GM18873 (cell line): ENCODE data around the gene CYP19A1.

Experiments
- ATAC-seq: cut with Tn5 transposase; IDR thresholded peaks from one replicate; pipeline ENCODE4 v1.9.1; 2021; ENCODE audit warnings: mild to moderate bottlenecking, moderate library complexity, moderate number of reproducible peaks; ENCODE audit not compliant: unreplicated experiment, low FRiP score

The CYP19A1 gene

GRCh38 chr15:51226576-51227210, 111.7 kb downstream of the CYP19A1 start:
- no peak for ATAC-seq

GRCh38 chr15:51224428-51224827, 114.0 kb downstream of the CYP19A1 start:
- ATAC-seq: no peak

- ATAC-seq: no peak
These were observed 114.6 kb downstream of the CYP19A1 start for GRCh38 chr15:51223771-51224229.

DNA sequence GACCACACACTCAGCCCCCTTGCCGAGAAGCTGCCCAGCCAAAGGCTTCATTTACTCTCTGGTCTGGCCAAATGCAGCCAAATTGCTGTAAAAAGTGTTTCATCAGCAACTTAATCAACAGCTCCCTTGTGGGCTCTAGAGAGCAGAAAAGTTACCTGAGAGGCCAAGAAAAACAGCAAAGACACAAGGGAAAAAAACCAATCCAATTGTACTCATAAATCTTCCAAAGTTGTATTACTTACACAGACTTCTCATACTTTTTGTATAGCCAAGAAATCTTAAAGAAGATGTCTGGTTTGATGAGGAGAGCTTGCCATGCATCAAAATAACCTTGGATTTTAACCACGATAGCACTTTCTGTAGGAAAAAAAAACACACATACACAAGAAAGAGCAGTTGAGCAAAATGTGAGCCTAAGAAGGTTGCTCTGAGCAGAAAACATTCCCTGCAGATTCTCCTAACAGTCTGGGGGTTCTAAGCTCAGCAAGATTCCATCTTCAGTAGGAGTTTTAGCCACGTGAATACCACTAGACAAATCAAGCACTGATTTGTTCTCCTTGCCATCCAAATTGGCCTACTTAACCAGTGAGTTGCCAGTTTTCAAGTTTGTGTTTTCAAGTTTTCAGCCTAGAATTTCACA, 120.0 kb downstream of the CYP19A1 start:
- no peak for ATAC-seq

DNA sequence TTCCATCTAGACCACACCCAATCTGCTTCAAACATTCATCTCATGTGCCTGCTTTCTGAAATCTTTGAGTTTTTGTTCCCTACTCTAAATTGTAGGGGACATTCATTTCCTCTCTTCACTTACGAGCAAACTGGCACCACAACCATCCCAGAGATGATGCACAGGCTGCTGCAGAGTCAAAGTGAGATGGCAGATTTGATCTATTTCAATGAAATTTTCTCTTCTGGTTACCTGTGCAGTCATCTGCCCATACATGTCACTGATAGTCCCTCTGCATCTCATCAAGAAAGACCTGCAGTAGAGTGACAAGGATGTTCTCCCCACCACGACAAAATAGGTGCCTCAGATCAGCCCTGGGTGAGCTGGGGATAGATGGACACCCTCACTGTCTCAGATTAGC, 125.5 kb downstream of the CYP19A1 start:
- ATAC-seq: no peak

GRCh38 chr15:51212239-51212638, 126.2 kb downstream of the CYP19A1 start:
- no peak for ATAC-seq

DNA sequence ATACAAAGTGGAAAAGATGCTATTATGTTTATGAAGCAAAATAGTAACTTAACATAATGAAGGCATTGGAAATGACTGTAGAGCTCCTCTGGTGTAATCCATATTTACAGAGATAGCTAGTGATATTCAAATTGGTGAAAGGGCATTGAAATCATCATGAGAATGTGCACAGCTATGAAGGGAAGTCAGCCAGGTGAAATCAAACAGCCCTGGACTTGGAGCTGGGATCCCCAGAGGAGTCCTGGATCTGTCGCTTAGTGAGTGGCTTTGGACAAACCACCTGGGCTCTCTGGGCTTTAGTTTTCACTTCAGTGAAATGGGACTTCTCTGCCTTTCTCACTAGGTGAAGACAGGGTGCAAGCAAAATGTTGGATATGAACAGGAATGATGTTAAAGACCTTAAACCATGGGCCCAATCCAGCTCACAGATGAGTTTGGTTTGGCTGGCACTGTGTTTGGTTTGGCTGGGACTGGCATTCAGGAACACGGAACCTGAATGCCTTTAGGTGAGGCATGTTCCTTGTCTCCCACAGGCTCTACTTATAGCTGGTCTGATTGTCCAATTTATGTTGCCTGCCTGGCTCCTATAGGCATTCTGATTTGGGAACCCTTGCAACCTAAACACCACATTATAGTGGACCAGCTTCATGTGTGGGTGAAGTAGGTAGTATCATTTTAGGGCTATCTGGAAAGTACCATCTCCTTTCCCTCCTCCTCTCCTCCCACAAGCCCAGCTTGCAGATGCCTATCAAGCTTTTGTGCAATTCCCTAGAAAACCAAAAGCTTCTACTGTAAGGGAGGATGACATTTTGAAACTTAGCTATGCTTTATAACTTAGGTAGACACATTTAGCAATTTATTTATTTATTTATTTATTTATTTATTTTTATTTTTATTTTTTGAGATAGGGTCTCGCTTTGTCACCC, 133.1 kb downstream of the CYP19A1 start:
- no peak for ATAC-seq

GRCh38 chr15:51203797-51204196, 134.6 kb downstream of the CYP19A1 start:
- ATAC-seq: no peak

DNA sequence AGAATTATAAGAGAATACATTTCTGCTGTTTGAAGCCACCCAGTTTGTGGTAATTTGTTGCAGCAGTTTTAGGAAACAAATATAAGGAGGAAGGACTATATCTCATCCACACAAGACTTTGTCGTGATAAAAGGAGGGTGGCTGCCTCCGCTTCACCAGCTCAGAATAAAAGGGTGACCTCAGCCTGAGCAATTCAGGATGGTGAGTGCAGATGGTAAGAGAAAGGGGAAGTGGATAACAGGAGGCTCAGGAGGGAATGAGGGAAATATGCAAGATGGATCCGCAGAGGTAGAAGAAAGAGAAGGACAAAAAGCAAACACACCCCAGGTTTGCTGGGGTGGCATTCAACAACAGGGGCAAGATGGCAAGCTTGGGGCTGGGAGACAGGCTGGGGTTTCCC, 135.6 kb downstream of the CYP19A1 start:
- no peak for ATAC-seq

DNA sequence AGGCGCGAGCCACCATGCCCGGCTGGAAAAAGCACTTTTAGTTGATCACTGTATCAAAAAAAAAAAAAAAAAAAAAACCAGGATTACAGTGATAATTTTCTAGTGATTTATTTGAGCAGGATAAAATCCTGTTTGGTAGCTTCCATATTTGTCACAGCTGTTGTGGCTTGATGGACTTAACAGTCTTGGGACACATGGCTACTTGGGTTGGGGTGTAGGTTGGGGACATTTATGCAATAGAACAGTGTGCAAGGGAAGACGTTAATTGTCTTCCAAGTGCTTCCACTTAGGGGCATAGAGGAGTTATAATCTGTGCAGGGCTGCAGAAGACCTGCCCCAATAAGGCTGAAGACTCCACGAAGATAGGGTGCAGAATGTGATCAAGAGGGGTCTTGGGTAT, 136.8 kb downstream of the CYP19A1 start:
- no peak for ATAC-seq

DNA sequence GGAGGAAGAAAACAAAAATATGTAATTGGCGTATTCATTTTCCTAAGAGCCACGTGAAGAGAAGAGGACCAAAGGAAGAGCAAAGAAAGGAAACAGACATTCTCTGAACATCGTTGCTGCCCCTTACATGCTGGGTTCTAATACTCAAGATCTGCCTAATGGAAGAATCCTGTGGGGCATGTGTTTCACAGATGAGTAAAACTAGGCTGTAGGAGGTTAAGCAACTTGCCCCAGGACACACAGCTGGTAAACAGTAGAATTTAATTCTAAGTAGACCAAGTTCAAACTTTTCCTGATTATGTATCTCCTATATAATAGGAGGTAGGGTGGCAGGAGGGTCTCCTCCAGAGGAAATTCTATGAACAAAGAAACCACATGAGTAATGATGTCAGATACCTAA, 137.6 kb downstream of the CYP19A1 start:
- no peak for ATAC-seq

DNA sequence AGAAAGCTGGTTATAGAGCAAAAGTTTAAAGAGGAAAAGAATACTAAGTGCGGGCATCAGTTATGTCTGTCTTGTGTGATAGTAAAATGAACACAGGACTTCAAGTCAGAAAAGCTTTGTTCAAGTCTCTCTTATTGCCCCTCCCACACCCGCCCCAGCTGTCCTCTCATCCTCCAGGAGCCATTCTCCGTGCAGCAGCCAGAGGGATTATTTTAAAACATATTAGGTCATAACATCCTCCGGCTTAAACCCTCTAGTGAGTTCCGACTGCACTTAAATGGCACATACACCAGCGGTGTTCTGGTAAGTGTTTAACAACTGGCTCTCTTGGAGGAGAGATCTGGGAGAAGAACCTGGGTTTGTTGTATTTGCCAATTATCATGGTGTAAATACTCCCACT, 138.9 kb downstream of the CYP19A1 start:
- no peak for ATAC-seq

DNA sequence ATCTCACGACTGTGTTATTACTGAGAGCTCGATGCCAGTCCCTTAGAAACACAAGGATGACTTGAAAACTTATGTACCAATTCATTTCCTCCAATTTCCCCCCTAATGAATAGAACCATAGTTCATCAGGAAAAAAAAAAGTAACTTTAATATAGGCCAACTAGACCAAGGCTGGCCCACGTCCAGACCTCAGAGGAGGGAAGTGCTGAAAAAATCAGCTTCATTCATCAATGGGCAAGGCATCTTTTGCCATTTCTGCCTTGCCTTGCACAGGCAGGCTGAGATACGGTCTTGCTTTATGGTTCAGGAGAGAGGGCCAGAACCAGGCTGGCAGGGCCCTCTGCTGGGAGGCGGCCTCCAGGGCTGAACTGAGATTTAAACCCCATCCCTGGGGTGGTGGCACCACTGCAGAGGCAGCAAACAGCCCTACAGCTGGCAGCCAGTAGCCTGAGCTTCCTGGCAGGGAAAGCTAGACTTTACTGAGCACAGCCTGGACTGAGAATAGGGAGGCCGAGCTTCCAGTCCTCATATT, 139.6 kb downstream of the CYP19A1 start:
- ATAC-seq: no peak

GRCh38 chr15:51195459-51195858, 142.9 kb downstream of the CYP19A1 start:
- no peak for ATAC-seq

- ATAC-seq: no peak
These were observed 144.4 kb downstream of the CYP19A1 start for GRCh38 chr15:51193979-51194378.

- no peak for ATAC-seq
These were observed 144.9 kb downstream of the CYP19A1 start for GRCh38 chr15:51193526-51193925.

DNA sequence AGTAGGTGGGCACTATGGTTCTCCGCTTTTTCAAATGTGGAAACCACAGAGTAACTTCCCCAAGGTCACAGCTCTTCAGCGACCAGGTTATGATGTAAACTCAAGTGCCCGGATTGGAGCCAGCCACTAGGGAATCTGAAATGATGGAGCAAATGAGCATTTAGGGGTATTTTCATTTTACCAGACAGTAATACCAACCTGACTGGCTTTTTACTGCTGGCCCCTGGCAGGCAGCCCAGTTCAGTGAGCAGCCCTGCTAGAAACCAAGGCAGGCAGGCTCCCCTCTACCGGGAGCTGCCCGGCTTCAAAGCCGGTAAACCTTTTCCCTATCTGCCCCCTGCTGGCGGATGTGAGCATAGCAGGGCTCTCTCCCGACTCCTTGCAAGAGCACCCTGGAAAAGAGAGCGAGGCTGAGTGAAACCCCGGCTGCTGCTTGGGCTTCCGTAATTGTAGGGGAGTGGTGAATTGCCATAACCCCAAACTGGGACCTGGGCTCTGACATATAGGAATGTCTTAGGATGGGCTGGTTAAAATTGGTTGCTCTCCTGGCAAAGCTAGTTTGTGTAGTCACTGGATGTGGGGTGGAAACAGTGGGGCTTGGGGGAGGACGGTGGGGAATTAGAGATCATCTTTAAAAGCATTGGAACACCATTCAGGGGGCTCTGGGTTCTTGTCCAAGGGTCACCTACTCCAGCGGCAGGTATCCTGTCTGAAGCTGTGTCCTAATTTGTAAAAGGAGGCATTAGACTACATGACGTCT, 145.7 kb downstream of the CYP19A1 start:
- no peak for ATAC-seq

GRCh38 chr15:51191766-51192165, 146.6 kb downstream of the CYP19A1 start:
- no peak for ATAC-seq

DNA sequence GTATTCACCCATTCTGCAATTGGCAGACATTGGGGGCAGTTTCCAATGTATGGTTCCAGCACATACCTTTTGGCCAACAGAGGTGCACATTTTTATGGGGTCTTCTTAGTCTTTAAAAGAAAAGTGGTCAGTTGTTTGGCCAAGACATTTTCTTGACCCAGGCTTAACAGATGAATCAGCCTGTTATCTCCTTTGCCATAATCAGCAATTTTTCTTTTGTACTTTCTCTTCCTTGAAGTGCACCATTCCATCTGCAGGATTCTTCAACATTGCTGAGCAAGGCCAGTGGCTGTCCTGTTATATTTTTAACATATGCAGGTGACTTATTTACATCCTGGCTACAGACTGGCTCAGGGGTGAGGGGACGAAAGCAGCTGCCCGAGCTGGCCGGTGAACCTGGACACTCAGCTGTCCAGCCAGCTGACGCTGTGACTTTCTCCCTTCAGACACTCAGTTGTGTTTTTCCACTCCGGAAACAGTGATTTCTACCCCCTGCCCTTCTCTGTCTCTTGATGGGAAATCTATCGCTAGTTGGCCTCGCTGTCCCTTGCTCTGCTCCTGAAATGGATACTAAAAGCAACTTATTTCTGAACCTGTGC, 147.2 kb downstream of the CYP19A1 start:
- ATAC-seq: no peak
